Fibroblast of villous mesenchyme (primary cell): Measurements from ENCODE around the gene TTBK1. TPM values are rescaled to one million over a fixed set of nuclear protein-coding genes. Genes with fewer than 3 reads are reported as not detected.
"Not testable (repeated sequence)": the region's sequence is repeated elsewhere in the genome, so short reads cannot be mapped to it uniquely, and the experiment has no call there.

Experiments
- DNase-seq: peaks from one replicate; pipeline ENCODE4 v3.0.0-alpha.2; 2010; ENCODE audit warnings: low read depth
- H3K4me3 ChIP-seq: 2 replicates; pipeline ENCODE4 v1.5.1; 2011; ENCODE audit warnings: low read depth, mild to moderate bottlenecking, low read length
- CTCF ChIP-seq: IDR thresholded peaks from 2 replicates; pipeline ENCODE4 v1.5.1; 2012; ENCODE audit warnings: low read depth, mild to moderate bottlenecking, low read length; ENCODE audit not compliant: insufficient read depth
- total RNA-seq: library from RNA; depleted of rRNA; stranded (reverse); fragments of >200 nt; gene quantifications from 2 replicates; pipeline ENCODE4 v1.2.3, GENCODE V29; 2012

TTBK1 gene
- total RNA-seq, 1 donor = not detected

- DNase-seq = no peak
- TF ChIP-seq CTCF = no peak
- H3K4me3 ChIP-seq = no peak overlapping the region
Observed at GRCh38 chr6:43298565-43299337, 55.5 kb downstream of the TTBK1 start.

- TF ChIP-seq CTCF = no peak
Observed at GRCh38 chr6:43299338-43300293, 56.3 kb downstream of the TTBK1 start.

GRCh38 chr6:43301081-43301870 lies 58.0 kb downstream of the TTBK1 start:
- DNase-seq = no peak
- no peak for TF ChIP-seq CTCF
- no peak overlapping the region for H3K4me3 ChIP-seq

More at GRCh38 chr6:43299338-43300293, 56.3 kb downstream of the TTBK1 start:
- H3K4me3 ChIP-seq = no peak overlapping the region
- DNase-seq = no peak

GRCh38 chr6:43302126-43302525 lies 58.8 kb downstream of the TTBK1 start:
- TF ChIP-seq CTCF = no peak
- no peak overlapping the region for H3K4me3 ChIP-seq
- DNase-seq = no peak

GRCh38 chr6:43303006-43303405 lies 59.7 kb downstream of the TTBK1 start:
- H3K4me3 ChIP-seq, DNase-seq: not testable (repeated sequence)

- no peak for DNase-seq
- H3K4me3 ChIP-seq = no peak overlapping the region
- TF ChIP-seq CTCF = no peak
Observed at GRCh38 chr6:43303751-43304331, 60.6 kb downstream of the TTBK1 start.
